HG03103 (cell line): ENCODE measurements around the gene ERC2.

ENCODE experiments used
- ATAC-seq: cut with Tn5 transposase; IDR thresholded peaks from one replicate; pipeline ENCODE4 v1.9.1; 2021; ENCODE audit warnings: low read depth; ENCODE audit not compliant: unreplicated experiment

Gene ERC2

GRCh38 chr3:55557549-55557948 lies 910.7 kb downstream of the ERC2 start:
- no peak for ATAC-seq

- ATAC-seq: no peak
Observed at GRCh38 chr3:55556619-55557537, 911.4 kb downstream of the ERC2 start.

- ATAC-seq: no peak
Observed at GRCh38 chr3:55555873-55556618, 912.2 kb downstream of the ERC2 start.

- no peak for ATAC-seq
Observed at GRCh38 chr3:55554634-55555425, 913.4 kb downstream of the ERC2 start.

GRCh38 chr3:55551644-55552043 lies 916.6 kb downstream of the ERC2 start:
- no peak for ATAC-seq

GRCh38 chr3:55549177-55549576 lies 919.1 kb downstream of the ERC2 start:
- ATAC-seq: no peak

- ATAC-seq: no peak
Observed at GRCh38 chr3:55546866-55547669, 921.2 kb downstream of the ERC2 start.

GRCh38 chr3:55545995-55546394 lies 922.3 kb downstream of the ERC2 start:
- ATAC-seq: no peak

GRCh38 chr3:55544219-55544618 lies 924.0 kb downstream of the ERC2 start:
- no peak for ATAC-seq

GRCh38 chr3:55543181-55543614 lies 925.1 kb downstream of the ERC2 start:
- no peak for ATAC-seq

- no peak for ATAC-seq
Observed at GRCh38 chr3:55541456-55541855, 926.8 kb downstream of the ERC2 start.

- no peak for ATAC-seq
Observed at GRCh38 chr3:55541016-55541415, 927.3 kb downstream of the ERC2 start.

GRCh38 chr3:55540579-55540978 lies 927.7 kb downstream of the ERC2 start:
- ATAC-seq: no peak

- ATAC-seq: no peak
Observed at GRCh38 chr3:55538158-55538557, 930.1 kb downstream of the ERC2 start.

GRCh38 chr3:55537563-55537962 lies 930.7 kb downstream of the ERC2 start:
- no peak for ATAC-seq

GRCh38 chr3:55537129-55537528 lies 931.1 kb downstream of the ERC2 start:
- ATAC-seq: no peak

- ATAC-seq: no peak
Observed at GRCh38 chr3:55534876-55535275, 933.4 kb downstream of the ERC2 start.

GRCh38 chr3:55532806-55533205 lies 935.5 kb downstream of the ERC2 start:
- no peak for ATAC-seq

- no peak for ATAC-seq
Observed at GRCh38 chr3:55531321-55531720, 936.9 kb downstream of the ERC2 start.

- ATAC-seq: no peak
Observed at GRCh38 chr3:55527361-55527760, 940.9 kb downstream of the ERC2 start.
